HG02642 (cell line): Measurements from ENCODE around the gene LRRC23.

Experiments
- ATAC-seq: cut with Tn5 transposase; IDR thresholded peaks from one replicate; pipeline ENCODE4 v1.9.1; 2021; ENCODE audit warnings: mild to moderate bottlenecking; ENCODE audit not compliant: unreplicated experiment, poor library complexity

LRRC23 gene

GRCh38 chr12:6954316-6955107 lies 49.9 kb downstream of the LRRC23 start:
- ATAC-seq = no peak

GRCh38 chr12:6955108-6956020 lies 50.7 kb downstream of the LRRC23 start:
- no peak for ATAC-seq

GRCh38 chr12:6956021-6956727 lies 51.6 kb downstream of the LRRC23 start:
- no peak for ATAC-seq

- ATAC-seq = no peak
These were observed 52.6 kb downstream of the LRRC23 start for GRCh38 chr12:6957151-6957701.

GRCh38 chr12:6957741-6958608 lies 53.4 kb downstream of the LRRC23 start:
- no peak for ATAC-seq

GRCh38 chr12:6958609-6959057 lies 54.0 kb downstream of the LRRC23 start:
- ATAC-seq = no peak

GRCh38 chr12:6959058-6959804 lies 54.6 kb downstream of the LRRC23 start:
- ATAC-seq = peak; percentile 55

GRCh38 chr12:6959805-6960592 lies 55.4 kb downstream of the LRRC23 start:
- ATAC-seq = no peak

- no peak for ATAC-seq
These were observed 56.1 kb downstream of the LRRC23 start for GRCh38 chr12:6960593-6961277.

GRCh38 chr12:6961278-6961694 lies 56.7 kb downstream of the LRRC23 start:
- ATAC-seq = no peak

- ATAC-seq = no peak
These were observed 57.2 kb downstream of the LRRC23 start for GRCh38 chr12:6961695-6962284.

GRCh38 chr12:6962285-6963015 lies 57.8 kb downstream of the LRRC23 start:
- no peak for ATAC-seq

- ATAC-seq = no peak
These were observed 58.6 kb downstream of the LRRC23 start for GRCh38 chr12:6963016-6963731.
